NCI-H345 (cell line): ENCODE data around the gene GJD2.

Source experiments
- DNase-seq: peaks from one replicate; lab custom pipeline; 2025; lab: John Stamatoyannopoulos, UW

GJD2 gene

GRCh38 chr15:34754674-34755418, at the start of gene GJD2:
TSS of gene GJD2 (minus strand) at chr15:34754998. CDS start at chr15:34754488, 510 bp downstream.
- peak; percentile 44 for DNase-seq

GRCh38 chr15:34804113-34804512, 49.3 kb upstream of the GJD2 start:
- DNase-seq, result no peak

- no peak for DNase-seq
These were observed 48.3 kb upstream of the GJD2 start for GRCh38 chr15:34802803-34803750.

- DNase-seq, result no peak
These were observed 47.6 kb upstream of the GJD2 start for GRCh38 chr15:34802371-34802770.

- peak; percentile 55 for DNase-seq
These were observed 44.6 kb upstream of the GJD2 start for GRCh38 chr15:34799149-34800101.

GRCh38 chr15:34796847-34797435, 42.1 kb upstream of the GJD2 start:
- DNase-seq, result no peak

GRCh38 chr15:34795267-34796081, 40.7 kb upstream of the GJD2 start, which contains the start of gene ACTC1:
TSS of gene ACTC1 (minus strand) at chr15:34795549. CDS start at chr15:34794808, 741 bp downstream.
- no peak for DNase-seq

GRCh38 chr15:34794590-34795206, 39.9 kb upstream of the GJD2 start:
- no peak for DNase-seq

- DNase-seq, result no peak
These were observed 39.1 kb upstream of the GJD2 start for GRCh38 chr15:34793901-34794300.

- no peak for DNase-seq
These were observed 38.3 kb upstream of the GJD2 start for GRCh38 chr15:34793071-34793470.

GRCh38 chr15:34791701-34792100, 36.9 kb upstream of the GJD2 start:
- no peak for DNase-seq

GRCh38 chr15:34790121-34790520, 35.3 kb upstream of the GJD2 start:
- no peak for DNase-seq

GRCh38 chr15:34789326-34789725, 34.5 kb upstream of the GJD2 start:
- no peak for DNase-seq

GRCh38 chr15:34786206-34786605, 31.4 kb upstream of the GJD2 start:
- no peak for DNase-seq

- no peak for DNase-seq
These were observed 29.2 kb upstream of the GJD2 start for GRCh38 chr15:34783991-34784390.

GRCh38 chr15:34783431-34783830, 28.6 kb upstream of the GJD2 start:
- DNase-seq, result no peak

GRCh38 chr15:34782901-34783300, 28.1 kb upstream of the GJD2 start:
- DNase-seq, result no peak

GRCh38 chr15:34780725-34781124, 25.9 kb upstream of the GJD2 start:
- DNase-seq, result no peak

GRCh38 chr15:34776606-34777105, 21.9 kb upstream of the GJD2 start:
- no peak for DNase-seq

- no peak for DNase-seq
These were observed 19.1 kb upstream of the GJD2 start for GRCh38 chr15:34773917-34774316.
